ENCODE results near the gene GOLPH3. TPM values are rescaled to one million over a fixed set of nuclear protein-coding genes. Genes with fewer than 3 reads are reported as not detected.

The GOLPH3 gene
- total RNA-seq, 1 experiment from 2014 or later, result 46.2 TPM

- Histone ChIP-seq H2AFZ (ENCODE audit: low read length) (no peak overlapping the region), H3K79me2 (ENCODE audit: low read length) (peaks cover 99% of the 10 kb centered on the region), H3K27me3 (ENCODE audit: low read length) (no peaks in the 10 kb centered on the region), H3K9me2 (replicated peaks; ENCODE audit: low read length) (no peaks in the 10 kb centered on the region), H3K27ac (ENCODE audit: low read length) (no peak overlapping the region), H3F3A (ENCODE audit: low read length, unreplicated experiment) (no peaks in the 10 kb centered on the region), H3K4me2 (ENCODE audit: low read length) (no peak overlapping the region), H4K20me1 (ENCODE audit: low read length) (peaks cover 14% of the 10 kb centered on the region; the same call in 1 of the 2 replicates), H3K4me1 (ENCODE audit: insufficient read depth, low read length) (no peaks in the 10 kb centered on the region), H3K36me3 (ENCODE audit: low read depth, low read length) (no peaks in the 10 kb centered on the region), H3K4me3 (ENCODE audit: low read length) (no peak overlapping the region), H3K9me3 (ENCODE audit: low read length) (no peaks in the 10 kb centered on the region), H3K9ac (ENCODE audit: low read length) (no peak overlapping the region)
- ATAC-seq, result no peak
- CTCF ChIA-PET, result no interaction called here
- intact Hi-C loops (cut with micrococcal nuclease), result no loop called here
- TF ChIP-seq EZH2phosphoT487 (IDR thresholded peaks at IDR 0.05; ENCODE audit: borderline replicate concordance, low read length) (no peak), EZH2 (IDR thresholded peaks at IDR 0.05; ENCODE audit: low read length, unreplicated experiment) (no peak), CTCF (conservative IDR thresholded peaks at IDR 0.05; ENCODE audit: low read depth, low read length) (no peak)
- no peak for DNase-seq
- POLR2A ChIA-PET (ENCODE audit: unreplicated experiment), result no interaction called here
- BruUV-seq (replicated peaks), result no TSS peak
Observed at GRCh38 chr5:32150366-32150765, 23.8 kb downstream of the GOLPH3 start.

GRCh38 chr5:32147959-32148358 lies 26.2 kb downstream of the GOLPH3 start:
- intact Hi-C loops (cut with micrococcal nuclease), result no loop called here
- peaks cover 21% of the 10 kb centered on the region for H4K20me1 ChIP-seq (ENCODE audit: low read length)
- H3K36me3 ChIP-seq (ENCODE audit: low read depth, low read length), result no peaks in the 10 kb centered on the region
- H3K79me2 ChIP-seq (ENCODE audit: low read length), result peaks cover 95% of the 10 kb centered on the region
- H3K27me3 ChIP-seq (ENCODE audit: low read length), result no peaks in the 10 kb centered on the region
- H3K4me2 ChIP-seq (ENCODE audit: low read length), result no peak overlapping the region
- H3K27ac ChIP-seq (ENCODE audit: low read length), result no peak overlapping the region
- DNase-seq, result no peak
- H3K9me2 ChIP-seq (replicated peaks; ENCODE audit: low read length), result no peaks in the 10 kb centered on the region
- no peaks in the 10 kb centered on the region for H3F3A ChIP-seq (ENCODE audit: low read length, unreplicated experiment)
- TF ChIP-seq EZH2 (IDR thresholded peaks at IDR 0.05; ENCODE audit: low read length, unreplicated experiment) (no peak), CTCF (conservative IDR thresholded peaks at IDR 0.05; ENCODE audit: low read depth, low read length) (no peak), EZH2phosphoT487 (IDR thresholded peaks at IDR 0.05; ENCODE audit: borderline replicate concordance, low read length) (no peak)
- H3K9me3 ChIP-seq (ENCODE audit: low read length), result no peaks in the 10 kb centered on the region
- no peak for ATAC-seq
- H3K9ac ChIP-seq (ENCODE audit: low read length), result no peak overlapping the region
- POLR2A ChIA-PET (ENCODE audit: unreplicated experiment), result no interaction called here
- BruUV-seq (replicated peaks), result no TSS peak
- H3K4me3 ChIP-seq (ENCODE audit: low read length), result no peak overlapping the region
- H3K4me1 ChIP-seq (ENCODE audit: insufficient read depth, low read length), result no peaks in the 10 kb centered on the region
- CTCF ChIA-PET, result no interaction called here
- H2AFZ ChIP-seq (ENCODE audit: low read length), result no peak overlapping the region

GRCh38 chr5:32147236-32147635 lies 26.9 kb downstream of the GOLPH3 start:
- H3K27me3 ChIP-seq (ENCODE audit: low read length), result no peaks in the 10 kb centered on the region
- no peaks in the 10 kb centered on the region for H3F3A ChIP-seq (ENCODE audit: low read length, unreplicated experiment)
- no peak overlapping the region for H3K27ac ChIP-seq (ENCODE audit: low read length)
- ATAC-seq (no peak), DNase-seq (no peak)
- H2AFZ ChIP-seq (ENCODE audit: low read length), result no peak overlapping the region
- no peaks in the 10 kb centered on the region for H3K9me3 ChIP-seq (ENCODE audit: low read length)
- ChIA-PET CTCF (interaction anchor here (0.5 kb wide), 1 partner anchor 43 kb away, joined by 3 read pairs; no protein-coding TSS in a partner anchor), POLR2A (ENCODE audit: unreplicated experiment) (no interaction called here)
- H3K79me2 ChIP-seq (ENCODE audit: low read length), result peaks cover 88% of the 10 kb centered on the region
- no TSS peak for BruUV-seq (replicated peaks)
- intact Hi-C loops (cut with micrococcal nuclease), result no loop called here
- no peak overlapping the region for H3K9ac ChIP-seq (ENCODE audit: low read length)
- H3K36me3 ChIP-seq (ENCODE audit: low read depth, low read length), result no peaks in the 10 kb centered on the region
- H3K9me2 ChIP-seq (replicated peaks; ENCODE audit: low read length), result no peaks in the 10 kb centered on the region
- TF ChIP-seq CTCF (conservative IDR thresholded peaks at IDR 0.05; ENCODE audit: low read depth, low read length) (no peak), EZH2phosphoT487 (IDR thresholded peaks at IDR 0.05; ENCODE audit: borderline replicate concordance, low read length) (no peak), EZH2 (IDR thresholded peaks at IDR 0.05; ENCODE audit: low read length, unreplicated experiment) (no peak)
- peaks cover 20% of the 10 kb centered on the region for H4K20me1 ChIP-seq (ENCODE audit: low read length)
- H3K4me1 ChIP-seq (ENCODE audit: insufficient read depth, low read length), result no peaks in the 10 kb centered on the region
- no peak overlapping the region for H3K4me3 ChIP-seq (ENCODE audit: low read length)
- no peak overlapping the region for H3K4me2 ChIP-seq (ENCODE audit: low read length)

Measured in PC-3 (cell line).